Measurements from ENCODE around the gene MAGI1.
"Not testable (repeated sequence)": the region's sequence is repeated elsewhere in the genome, so short reads cannot be mapped to it uniquely, and the experiment has no call there.

MAGI1 gene

DNA sequence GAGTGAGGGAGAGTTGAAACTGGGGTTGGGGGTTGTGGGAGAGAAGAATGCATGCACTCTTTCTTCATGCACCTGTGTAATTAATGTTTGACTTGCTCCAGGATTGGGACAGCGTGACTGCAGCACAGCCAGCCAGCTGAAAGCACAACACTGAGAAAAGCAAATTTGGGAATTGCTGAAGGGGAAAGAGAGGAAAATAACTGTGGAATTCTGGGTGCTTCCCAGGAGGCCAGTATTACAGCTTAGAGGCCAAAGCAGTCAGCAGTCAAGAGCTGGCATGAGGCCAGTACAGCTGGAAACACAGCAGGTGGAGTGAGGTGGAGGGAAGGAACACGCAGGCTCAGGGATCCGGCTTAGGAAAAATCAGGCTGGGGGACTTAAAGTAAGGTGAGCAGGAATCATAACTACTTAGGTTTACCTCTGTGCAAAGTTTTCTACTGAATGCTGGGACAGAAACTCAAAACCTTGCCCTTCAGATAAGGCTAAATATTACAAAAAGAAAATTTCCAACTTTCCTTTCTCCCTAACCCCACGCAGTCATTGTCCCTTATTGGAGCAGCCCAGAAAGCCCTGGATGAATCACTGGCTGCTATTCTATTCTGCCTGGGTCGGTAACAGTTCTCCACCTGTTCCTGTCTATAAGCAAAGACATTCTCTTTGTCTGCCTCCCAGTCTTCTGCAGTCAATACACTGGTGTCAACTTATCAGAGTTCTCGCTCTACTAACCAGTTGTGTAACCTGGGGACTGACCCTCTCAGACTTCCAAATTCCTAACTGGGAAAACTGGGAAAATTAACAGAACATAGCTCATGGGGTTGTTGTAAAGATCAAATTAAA is 167.2 kb downstream of the MAGI1 start:
- no peak for DNase-seq

DNA sequence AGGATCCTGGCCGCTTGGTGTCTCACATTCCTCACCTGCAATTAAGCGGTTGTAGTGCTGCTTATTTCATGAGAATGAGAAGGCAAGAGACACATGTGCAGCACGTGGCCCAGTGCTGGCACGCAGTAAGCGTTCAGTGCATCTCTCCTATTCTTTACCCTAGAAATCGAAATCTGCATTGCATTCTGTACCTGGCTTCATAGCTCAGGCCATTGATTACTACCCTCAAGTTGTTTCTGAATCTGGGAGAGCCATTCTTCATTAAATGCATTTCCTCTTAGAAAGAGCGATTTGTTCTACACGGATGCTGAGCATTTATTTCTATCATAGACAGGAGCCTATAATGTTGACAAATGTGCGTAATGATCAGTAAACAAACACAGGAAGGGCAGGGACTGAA is 168.9 kb downstream of the MAGI1 start:
- DNase-seq: no peak

DNA sequence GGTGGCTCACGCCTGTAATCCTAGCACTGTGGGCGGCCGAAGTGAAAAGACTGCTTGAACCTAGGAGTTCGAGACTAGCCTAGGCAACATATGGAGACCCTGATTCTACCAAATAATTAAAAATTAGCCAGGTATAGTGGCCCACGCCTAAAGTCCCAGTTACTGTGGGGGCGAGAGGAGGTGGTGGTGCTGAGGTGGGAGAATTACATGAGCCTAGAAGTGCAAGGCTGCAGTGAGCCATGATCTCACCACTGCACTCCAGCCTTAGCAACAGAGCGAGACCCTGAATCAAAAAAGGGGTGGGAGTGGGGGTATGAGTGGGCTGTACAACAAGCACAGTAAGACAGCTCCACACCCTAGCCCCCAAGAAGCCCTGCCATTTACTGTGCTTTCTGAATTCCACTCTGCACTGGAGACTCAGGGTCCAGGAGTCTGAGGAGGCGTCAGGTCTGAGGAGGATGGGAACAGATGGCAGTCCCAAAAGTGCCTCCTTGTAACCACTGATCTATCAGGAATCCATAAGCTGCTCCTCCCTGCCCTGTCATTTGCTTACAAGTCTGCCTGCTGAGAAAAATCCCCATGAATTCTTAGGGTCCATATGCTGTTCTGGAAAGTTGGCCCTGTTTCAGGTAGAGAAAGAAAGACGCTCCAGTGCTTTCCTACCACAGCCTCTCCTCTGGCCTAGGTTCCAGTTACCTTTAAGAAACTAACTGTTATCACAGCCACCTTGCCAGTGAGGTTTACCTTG is 171.1 kb downstream of the MAGI1 start:
- no peak for DNase-seq

DNA sequence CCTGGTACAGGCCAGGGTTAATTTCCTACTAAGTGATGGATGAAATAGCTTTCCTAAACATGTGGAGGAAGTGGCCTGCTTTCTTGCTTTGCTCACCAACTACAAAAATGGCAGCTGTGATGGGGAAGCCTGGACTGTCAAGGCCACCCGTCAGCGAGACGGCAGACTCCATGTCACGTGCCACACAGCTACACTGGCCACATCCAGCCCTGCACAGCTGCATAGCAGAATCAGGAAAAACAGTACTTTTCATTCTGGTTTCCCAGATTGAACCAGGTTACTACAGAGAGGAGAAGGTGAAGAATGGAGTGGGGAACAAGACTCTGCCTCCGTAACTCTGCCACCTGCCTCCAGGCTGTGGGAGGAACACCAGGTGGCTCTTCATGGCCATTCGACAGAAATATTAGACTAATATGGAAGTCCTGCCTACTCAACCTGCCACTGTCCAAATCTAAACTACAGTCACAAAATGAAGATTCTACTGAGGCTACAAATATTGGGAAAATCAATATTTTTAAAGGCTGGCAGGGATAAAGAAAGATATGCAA is 174.3 kb downstream of the MAGI1 start:
- no peak for DNase-seq

DNA sequence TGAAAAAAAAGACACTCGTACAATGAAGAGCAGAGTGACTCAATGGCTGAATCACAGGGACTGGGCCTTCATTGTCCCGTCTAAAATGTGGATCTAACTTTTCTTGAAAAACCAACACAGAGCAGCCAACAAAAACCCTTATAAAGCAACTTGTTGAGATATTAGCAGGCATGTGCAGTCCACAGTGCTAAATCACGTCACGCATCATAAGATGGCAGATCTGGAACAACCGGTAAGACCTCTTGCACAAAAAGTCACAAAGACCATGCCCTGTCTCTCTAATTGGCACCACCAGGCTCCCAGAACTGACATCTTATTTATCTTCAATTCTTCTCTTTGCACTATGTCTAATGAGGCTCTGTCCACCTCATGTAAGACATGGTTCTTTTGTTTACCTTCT is 177.0 kb downstream of the MAGI1 start:
- no peak for DNase-seq

DNA sequence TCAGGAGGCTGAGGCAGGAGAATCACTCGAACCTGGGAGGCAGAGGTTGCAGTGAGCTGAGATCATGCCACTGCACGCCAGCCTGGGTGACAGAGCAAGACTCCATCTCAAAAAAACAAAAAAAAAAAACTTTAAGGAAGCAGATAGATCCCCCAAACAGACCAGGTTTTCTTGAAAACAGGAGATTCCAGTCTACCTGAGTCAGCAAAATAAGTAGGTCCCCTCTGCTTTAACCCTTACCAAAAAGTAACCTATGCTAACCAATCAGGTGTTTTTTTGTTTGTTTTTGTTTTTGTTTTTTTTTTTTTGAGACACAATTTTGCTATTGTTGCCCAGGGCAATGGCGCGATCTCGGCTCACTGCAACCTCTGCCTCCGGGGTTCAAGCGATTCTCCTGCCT is 179.1 kb downstream of the MAGI1 start:
- not testable (repeated sequence) for DNase-seq

DNA sequence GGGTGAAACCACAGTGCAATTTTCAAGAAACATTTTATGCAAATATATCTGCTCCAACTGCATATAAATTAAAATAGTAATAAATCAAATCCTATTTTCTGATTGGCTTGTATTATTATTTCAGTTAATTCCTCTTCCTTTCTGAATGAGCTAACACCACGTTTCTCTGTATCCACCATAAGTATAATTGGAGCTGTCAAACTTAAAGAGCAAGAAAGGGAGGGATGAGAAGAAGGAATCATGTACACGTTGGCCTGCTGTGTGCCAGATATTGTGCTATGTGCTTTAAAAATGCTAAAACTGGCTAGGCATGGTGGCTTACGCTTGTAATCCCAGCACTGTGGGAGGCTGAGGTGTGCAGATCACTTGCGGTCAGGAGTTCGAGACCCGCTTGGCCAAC is 180.0 kb downstream of the MAGI1 start:
- DNase-seq: no peak

DNA sequence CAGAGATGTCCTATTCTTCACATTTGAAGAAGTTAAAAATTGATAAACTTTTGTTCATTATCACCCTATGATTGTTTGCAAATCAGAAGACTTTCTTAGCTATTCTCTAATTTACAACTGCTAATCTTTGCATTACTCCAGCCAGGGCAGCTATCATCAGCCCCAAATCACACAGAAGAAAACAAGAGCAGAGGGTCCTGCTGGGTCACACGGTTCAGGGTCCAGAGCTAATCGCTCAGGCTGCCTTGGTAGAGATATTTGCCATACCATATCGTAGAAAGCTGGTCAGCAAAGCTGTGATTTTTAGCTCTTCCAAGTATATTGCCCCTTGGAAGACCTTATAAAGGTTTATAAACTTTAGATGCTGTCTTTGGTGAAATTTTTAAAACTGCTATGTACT is 181.4 kb downstream of the MAGI1 start:
- DNase-seq: no peak

DNA sequence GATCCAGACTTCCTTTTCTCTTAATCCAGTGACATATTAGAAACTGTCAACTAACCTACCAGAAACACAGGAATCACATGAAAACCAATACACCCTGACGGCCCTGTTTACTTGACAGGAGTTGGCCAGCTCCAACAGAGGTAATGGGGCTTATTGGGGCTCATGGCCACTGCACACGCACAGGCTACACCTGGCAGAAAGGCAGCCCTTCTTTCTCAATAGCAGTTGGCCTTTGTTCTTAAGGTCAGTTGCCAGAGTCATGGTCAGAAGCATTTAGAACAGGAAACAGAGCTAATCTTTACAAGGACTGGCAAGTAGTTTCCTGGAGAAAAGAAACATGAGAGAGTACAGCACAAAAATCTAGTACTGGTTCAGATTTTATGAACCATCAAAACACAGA is 181.8 kb downstream of the MAGI1 start:
- DNase-seq: no peak

DNA sequence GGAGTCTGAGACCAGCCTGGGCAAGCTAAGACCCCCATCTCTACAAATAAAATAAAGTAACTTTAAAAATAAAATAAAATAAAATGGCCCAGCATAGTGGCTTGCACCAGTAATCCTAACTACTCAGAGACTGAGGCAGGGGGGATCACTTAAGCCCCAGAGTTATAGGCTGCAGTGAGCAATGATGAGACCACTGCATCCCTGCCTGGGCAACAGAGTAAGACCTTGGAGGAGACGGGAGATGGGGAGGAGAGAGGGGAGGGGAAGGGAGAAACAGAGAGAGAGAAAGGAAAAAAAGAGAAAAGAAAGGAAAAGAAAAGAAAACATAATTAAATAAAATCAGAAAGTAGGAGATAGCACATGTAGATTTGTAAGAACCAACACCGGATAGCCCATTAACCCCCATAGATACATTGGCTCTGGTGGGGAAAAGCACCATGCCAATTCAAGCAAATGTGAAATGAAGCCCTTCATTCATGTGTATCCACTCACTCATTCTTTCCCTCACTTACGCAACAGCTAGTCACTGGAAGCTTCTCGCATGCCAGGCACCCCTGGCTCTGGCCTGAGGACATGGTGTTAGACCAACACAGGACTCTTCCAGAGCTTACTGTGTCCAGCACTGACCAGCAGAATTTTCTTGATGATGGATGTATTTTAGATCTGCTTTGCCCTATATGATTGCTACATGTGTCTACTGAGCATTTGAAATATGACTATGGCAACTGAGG is 183.2 kb downstream of the MAGI1 start:
- DNase-seq: no peak

DNA sequence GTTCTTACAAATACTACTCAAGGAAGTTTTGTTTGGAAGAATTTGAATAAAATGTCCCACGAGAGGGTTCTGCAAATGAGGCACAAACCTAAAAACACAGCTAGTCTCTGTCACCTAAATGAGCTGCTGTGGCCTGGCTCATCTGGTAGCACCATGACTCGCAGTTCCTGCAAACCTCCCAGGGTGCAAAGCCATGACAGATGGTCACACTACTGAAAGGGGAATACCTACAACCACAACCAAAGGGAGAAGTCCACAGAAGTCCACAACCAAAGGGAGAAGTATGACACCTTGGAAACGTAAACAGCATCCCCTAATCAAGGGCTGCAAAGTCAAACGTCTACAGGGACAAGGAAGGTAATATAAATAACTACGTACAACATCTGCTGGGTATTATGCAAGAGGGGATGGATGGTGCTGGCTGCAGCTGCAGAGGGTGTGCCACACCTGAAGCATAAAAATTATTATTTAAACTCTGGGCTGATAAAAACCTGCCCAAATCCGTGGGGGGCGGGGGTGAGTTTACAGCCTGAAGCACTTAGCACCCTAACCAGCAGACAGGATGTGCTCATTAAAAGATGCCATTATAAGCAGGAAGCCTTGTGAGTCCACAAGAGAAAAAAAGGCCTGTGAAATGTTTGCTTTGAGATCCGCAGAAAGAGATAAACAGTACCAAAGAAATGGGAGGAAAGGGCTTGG is 184.0 kb downstream of the MAGI1 start:
- DNase-seq: no peak

DNA sequence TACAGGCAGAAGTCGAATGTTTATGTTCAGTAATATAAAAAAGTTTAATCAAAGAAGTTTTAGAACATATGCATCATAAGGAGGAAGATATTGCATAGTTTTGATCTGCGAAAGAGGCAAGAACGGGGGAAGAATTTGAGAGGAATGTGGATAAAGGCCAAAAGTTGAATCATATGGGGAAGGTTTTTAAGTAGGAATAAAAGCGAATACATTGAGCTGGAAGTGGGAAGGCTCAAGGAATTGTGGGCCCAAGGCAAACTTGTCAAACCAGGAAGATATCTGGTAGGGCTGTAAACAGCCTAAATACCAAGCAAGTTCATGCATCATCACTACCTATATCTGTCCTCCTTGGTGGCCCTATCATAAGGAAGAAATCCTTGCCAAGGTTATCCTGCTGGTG is 186.9 kb downstream of the MAGI1 start:
- no peak for DNase-seq

DNA sequence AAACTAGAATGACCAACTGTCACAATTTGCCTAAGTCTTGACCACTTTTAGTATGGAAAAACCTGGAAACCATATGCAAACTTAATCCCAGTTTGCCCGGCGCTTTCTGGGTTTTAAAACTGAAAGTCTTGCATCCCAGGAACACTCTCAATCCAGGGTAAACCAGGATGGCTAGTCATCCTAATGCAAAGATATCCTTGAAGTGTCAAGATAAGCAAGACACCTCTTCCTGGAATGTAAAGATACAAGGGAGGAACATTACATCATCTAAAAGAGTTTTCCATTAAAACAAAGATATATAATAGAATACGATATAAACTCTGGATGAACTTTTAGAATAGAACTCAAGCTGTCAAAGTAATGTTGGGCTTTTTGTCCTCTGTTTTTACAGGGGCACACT is 188.5 kb downstream of the MAGI1 start:
- no peak for DNase-seq

DNA sequence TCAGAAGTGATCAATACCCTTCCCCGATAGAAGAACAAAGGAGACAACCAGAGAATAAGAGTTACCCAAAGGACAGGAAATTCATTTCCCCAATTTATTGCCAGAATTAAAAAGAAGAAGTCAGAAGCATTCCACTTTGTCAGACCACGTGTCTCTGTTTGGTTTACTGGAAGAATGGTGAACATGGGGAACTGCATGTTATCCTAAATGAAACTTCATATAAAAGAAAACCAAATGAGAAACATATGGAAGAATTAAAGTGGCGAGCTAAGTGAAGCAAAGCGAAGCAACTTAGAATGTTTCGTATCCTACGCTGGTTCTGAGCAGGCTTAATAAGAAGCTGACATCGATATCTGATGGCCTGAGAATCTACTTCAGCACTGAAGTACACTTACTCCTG is 190.7 kb downstream of the MAGI1 start:
- no peak for DNase-seq

DNA sequence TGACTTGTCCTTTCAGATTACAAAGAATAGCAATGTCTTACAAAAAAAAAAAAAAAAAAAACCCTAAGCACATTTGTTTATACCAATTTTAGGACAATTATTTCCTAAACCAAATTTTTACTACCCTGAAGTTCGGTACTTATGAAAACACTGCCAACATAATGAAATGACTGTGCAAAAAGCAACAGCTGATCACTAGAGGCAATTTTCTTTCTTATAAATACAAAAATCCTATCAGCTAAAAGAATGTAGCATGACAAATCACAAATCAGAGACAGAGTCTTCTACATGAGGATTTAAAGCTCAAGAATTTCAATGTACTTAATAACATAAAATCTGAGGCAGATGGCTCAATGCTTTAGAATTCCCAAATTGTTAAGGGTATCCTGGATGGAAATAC is 191.8 kb downstream of the MAGI1 start:
- no peak for DNase-seq

DNA sequence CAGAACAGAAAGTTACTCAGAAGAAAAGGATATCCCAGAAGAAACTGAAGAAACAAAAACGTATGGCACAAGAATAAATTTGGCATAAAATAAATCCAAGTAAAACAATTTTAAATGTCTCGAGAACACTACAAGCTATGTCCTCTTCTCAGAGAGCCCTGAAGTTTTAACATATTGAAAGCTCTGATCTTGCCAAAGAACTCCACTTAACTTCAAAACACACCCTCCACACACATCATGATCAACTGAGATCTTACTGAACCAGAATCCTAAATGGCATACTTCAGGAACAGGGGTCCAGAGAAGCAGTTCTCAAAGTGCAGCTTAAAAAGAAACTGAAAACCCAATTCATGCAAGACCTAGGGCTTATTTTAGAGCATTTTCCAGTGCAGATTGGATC is 194.3 kb downstream of the MAGI1 start:
- no peak for DNase-seq

DNA sequence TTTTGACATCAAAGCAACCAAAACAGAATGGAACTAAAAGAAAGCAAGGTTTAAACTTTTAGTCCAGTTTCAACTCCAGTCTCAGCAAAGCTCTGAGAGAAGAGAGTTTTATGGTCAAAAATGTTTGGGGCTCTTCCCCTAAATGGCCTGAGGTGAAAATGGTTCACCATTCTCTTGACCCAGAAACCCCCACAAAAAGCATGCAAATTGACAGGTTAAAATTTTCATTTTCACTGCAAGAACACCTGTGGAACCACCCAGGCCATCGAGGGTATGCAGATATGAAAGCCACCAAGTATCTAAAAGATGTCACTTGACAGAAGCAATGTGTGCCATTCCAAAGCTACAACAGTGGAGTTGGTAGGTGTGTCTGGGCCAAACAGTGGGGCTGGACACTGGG is 195.0 kb downstream of the MAGI1 start:
- no peak for DNase-seq

DNA sequence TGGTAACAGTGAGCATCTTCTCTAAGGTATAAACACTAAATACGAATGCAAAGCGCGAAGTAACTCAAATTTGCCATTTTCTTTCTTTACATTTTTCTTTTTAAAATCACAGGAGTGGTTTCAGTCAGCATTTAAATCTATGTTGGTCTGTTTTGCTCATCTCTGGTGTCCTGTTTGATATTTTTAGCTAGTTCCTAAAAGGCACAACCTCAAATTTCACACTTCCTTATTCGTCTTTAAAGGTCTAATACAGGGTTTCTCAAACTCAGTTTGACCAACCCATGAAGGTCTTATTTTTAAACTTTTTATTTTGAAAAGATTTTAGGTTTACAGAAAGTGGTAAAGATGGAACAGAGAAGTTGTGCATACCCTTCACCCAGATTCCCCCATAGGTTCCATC is 201.1 kb downstream of the MAGI1 start:
- no peak for DNase-seq

DNA sequence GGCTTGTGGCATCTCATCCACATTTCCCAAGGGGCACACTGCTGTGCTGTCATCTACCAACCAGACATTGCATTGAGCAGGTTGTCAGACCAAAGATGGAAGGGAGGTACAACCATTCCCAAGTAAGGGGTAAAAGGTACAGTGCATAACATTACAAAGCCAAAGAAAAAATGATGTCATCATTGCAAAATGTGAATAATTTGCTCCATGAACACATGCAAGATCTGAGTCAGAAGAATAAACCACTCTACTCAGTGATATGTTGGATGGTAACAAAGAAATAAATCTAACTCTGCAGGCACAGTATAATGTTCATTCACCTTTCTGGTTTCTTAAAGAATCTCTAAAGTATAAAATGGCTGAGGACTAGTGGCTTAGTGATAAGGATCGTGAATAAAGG is 202.7 kb downstream of the MAGI1 start:
- no peak for DNase-seq

DNA sequence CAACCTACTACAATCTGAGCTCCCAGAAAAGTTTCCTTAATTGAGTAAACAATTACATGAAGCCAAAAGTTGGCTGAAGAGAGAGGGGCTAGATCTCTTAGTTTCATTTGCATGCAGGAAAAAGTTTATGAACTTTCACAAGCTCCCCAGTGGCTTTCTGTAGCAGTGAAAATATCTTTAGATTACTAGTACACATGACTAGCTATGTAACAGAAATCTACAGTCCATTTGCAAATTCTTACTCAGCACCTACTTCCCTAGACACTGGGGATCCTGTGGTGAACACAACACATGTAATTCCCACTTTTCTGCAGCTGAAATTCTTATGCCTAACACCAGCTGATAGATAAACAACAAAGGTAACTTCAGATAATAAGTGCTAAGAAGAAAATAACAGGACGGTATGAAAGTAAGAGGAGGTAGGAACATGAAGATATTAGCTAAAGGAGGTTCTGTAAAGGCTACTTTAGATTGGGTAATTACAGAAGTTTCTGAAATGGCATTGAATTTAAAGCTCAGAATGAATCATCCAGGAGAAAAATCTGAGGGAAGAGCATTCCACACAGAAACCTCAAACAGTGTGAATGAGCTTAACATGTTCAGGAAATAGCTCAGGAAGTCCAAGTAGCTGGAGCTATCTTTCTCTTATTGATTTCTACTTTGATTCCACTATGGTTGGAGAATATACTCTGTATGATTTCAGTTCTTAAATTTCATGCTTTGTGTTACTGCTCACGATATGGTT is 204.8 kb downstream of the MAGI1 start:
- no peak for DNase-seq

DNA sequence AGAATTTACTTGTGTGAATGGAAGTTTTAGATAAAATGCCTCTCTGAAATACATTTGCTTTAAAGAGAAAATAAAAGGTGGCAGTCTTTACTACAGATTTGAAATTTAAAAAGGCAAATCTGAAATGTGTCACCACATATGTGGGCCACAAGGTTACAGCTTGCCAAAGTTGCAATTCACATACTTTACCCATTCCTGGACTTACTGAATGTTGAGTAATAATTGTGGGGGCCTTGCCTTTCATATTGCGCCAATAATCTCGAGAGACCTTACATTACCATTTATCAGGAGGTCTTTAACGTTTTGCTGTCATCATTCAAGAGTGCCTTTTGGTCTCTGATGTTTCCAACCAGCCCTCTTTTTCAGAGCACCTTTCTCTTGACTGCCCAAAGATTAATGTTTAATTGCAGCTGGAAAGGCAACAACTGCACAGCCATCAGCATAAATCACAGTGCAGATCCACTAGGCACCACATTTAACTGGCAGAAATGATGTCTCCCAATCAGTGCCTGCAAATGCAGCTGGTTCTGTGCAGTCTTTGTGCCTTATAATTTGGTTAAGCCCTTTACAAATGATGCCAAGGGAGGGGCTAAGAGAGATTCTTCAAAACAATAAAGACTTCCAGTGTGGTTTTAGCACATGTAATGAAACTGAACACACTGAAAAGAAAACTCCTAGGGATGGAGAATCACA is 206.8 kb downstream of the MAGI1 start:
- no peak for DNase-seq

Measured in stimulated activated CD4-positive, alpha-beta T cell treated with anti-CD3 and anti-CD28 coated beads, Interleukin-12 subunit alpha, Interleukin-12 subunit beta, amount 100 ng/mL, for 4 hours (primary cell).